HTERT RPE-1 (cell line): ENCODE results near the gene ELOVL5.
"Not testable (repeated sequence)": the region's sequence is repeated elsewhere in the genome, so short reads cannot be mapped to it uniquely, and the experiment has no call there.

Source experiments
- in situ Hi-C: fragments of 300-500 bp; cut with MboI; formaldehyde crosslinking; loops from 4 replicates; pipeline ENCODE4 v1.14.3; 2020; ENCODE audit warnings: low sequenced_read_pairs

Gene ELOVL5, protein sequence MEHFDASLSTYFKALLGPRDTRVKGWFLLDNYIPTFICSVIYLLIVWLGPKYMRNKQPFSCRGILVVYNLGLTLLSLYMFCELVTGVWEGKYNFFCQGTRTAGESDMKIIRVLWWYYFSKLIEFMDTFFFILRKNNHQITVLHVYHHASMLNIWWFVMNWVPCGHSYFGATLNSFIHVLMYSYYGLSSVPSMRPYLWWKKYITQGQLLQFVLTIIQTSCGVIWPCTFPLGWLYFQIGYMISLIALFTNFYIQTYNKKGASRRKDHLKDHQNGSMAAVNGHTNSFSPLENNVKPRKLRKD

GRCh38 chr6:53348371-53349208 is at the start of gene ELOVL5:
Gene ELOVL5 (minus strand): TSS chr6:53348950. CDS start chr6:53295699, 53,251 bp downstream.
- in situ Hi-C loops = no loop called here

GRCh38 chr6:53397283-53397682 is 48.5 kb upstream of the ELOVL5 start:
- in situ Hi-C loops = no loop called here

DNA sequence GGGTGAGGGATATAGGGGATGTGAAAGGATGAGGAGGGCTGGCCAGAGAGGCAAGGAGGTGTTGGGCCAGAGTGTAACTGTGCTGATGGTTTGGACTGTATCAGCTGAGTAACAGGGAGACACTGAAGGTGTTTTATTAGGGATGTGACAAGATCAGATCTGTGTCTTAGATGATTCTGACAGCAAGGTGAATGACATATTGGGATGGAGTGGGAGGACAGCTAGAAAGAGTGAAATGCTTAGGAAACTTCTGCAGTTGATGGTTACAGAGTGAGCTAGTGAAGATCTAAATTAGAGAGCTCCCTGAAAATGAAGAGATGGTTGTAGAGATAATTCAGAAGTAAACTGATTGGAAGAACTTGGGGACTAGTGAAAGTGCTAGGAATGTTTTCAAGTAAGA is 47.2 kb upstream of the ELOVL5 start:
- in situ Hi-C loops = no loop called here

- in situ Hi-C loops = no loop called here
These were observed 46.0 kb upstream of the ELOVL5 start for GRCh38 chr6:53394704-53395103.

DNA sequence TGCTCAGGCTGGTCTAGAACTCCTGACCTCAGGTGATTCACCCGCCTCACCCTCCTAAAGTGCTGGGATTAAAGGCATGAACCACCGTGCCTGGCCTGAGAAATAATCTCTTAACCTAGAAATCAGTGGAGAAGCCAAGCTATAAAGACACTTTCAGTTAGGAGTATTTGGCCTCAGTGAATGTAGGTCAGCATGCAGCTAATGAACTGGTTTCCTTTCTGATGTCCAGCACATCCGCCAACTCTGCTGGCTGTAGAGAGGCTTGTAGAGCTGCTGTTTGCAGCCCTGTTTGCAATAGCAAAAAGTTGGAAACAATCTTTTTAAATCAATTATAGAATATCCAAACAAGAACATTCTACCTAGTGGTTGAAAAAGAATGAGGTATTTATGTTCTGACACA is 42.4 kb upstream of the ELOVL5 start:
- in situ Hi-C loops = no loop called here

DNA sequence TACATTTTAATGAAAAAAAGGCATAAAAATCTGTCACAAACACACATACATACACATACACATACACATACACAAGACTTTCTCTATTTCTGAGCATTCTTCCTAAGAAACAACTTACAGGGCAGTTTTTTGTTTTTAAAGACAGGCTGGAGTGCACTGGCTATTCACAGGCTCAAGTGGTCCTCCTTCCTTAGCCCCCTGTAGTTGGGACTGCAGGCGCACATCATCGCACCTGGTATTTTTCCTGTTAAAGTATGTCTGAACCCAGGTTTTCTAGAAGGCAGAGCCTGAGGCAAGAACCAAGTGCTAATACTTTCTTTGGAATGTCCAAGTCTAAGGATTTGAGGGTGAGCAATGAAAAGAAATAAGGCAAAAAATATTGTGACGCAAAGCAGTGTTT is 41.3 kb upstream of the ELOVL5 start:
- in situ Hi-C loops = no loop called here

DNA sequence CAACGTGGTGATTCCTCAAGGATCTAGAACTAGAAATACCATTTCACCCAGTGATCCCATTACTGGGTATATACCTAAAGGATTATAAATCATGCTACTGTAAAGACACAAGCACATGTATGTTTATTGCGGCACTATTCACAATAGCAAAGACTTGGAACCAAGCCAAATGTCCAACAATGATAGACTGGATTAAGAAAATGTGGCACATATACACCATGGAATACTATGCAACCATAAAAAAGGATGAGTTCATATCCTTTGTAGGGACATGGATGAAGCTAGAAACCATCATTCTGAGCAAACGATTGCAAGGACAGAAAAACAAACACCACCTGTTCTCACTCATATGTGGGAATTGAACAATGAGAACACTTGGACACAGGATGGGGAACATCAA is 39.9 kb upstream of the ELOVL5 start:
- in situ Hi-C loops = not testable (repeated sequence)

GRCh38 chr6:53382421-53382820 is 33.7 kb upstream of the ELOVL5 start:
- in situ Hi-C loops = no loop called here

DNA sequence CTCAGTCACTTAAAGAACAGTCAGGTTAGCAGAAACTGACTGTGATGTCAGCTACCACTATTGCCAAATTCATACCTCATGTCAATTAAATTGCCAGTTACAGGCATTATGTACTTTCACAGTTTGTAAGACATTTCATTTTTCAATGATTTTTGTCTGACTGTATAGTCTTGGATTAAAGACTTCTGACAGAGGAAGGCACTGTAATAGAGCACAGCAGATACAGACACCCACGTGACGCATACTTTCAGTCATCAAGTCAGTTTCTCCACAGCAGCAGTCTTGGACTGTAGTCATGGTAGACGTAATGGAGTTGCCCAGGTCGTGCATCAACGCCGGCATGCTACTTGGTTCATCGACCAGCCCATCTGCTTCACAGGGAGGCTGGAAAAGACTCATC is 29.5 kb upstream of the ELOVL5 start:
- in situ Hi-C loops = no loop called here

DNA sequence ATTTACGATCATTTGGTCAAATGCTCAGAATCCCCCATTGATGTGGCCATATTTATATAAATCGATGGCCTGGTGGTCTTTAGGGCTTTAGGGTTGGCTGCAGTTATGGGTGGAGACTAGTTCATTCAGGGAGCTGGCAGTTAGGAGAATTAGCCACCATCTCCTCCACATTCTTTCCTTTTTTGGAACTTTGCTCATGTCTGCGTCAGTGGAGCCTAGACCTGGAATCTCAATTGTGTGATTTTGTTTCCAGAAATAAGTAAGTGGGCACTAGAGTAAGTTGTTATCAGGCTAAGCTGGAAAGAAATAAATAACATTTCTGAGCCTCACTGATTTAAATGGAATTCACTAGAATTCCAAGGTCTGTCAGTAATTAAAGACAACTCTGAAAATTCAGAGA is 29.0 kb upstream of the ELOVL5 start:
- in situ Hi-C loops = no loop called here

DNA sequence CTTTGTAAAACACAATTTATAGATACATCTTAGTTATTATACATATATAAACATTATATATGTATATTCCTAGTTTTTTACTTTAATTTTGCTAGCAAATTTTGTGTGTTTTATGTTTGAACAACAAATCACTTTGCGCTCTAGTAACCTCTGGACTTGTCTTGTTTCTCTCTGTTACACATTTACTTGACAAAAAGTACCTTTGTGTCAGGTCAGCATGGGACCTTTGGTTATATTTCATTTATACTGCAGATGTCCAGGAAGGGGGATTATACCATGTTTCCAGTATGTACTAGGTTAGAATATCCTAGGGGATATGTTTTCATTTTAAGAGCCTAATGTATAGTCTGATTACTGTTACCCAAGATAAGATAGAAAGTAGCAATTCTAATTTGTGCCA is 28.5 kb upstream of the ELOVL5 start:
- in situ Hi-C loops = no loop called here

DNA sequence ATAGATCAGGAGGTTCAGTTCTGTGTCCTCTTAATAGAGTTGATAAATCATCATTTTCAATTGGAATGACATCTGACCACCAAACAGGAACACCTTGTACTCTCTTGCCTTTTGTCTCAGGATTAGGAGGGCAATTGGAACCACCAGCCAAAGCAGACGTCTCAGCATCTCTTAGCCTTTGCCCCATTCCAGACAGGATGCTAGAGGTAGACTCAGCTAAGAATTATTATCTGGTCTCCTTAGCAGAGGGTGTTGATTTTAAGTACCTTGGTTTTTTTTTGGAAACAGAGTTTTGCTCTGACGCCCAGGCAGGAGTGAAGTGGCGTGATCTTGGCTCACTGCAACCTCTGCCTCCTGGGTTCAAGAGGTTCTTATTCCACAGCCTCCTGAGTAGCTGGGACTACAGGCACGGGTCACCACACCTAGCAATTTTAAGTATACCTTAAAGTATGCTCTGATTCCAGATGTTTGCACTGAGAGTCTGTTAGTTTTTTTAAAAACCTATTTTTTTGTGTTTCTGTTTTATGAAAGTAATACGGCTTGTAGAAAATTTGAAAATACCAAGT is 28.0 kb upstream of the ELOVL5 start:
- in situ Hi-C loops = no loop called here

DNA sequence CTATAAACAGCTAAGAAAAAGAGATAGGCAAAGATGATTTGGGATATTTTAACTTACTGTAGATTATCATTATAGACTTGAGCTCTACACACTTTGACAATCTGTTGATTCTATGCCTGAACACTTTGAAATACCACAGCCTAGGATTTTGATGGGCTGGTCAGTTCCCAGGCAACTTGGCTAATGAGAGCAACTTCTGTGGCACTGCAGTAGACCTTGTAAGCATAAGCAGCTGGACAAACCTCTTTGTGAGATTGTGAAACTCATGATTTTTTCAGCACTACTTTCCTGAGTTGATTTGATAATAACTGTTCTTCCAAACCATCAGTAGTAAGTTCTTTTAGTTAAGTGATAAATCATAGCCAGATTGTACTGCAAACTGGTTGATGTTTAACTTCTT is 27.1 kb upstream of the ELOVL5 start:
- in situ Hi-C loops = no loop called here

- in situ Hi-C loops = no loop called here
These were observed 24.9 kb upstream of the ELOVL5 start for GRCh38 chr6:53373638-53374037.

DNA sequence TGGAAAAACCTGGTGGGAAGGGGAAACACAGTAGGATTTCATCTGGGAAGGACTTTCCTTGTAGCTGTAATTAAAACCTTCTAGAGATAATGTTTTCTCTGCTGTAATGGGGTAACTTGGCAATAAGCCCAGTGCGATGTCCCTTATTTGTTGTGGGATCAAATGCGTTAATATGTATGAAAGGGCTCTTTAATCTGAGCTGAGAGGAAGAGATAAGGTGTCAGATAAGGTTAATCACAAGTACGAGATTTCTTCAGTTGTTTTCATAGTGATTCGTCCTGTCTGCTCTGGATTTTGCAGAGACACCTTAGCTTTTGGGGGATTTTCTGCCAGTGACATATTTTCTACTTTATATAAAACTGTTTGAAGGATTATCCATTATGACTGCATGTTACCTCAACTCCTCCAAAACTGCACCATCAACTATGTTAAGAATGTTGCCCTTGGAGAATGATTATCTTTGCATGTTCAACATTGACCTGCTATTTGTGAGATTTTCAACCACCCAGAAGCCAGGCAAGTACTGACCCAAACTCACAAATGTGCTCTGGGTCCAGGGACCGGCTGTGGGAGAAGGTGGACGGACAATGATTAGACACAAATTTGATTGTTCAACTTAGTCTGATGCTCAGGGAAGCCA is 21.2 kb upstream of the ELOVL5 start:
- in situ Hi-C loops = no loop called here

GRCh38 chr6:53369051-53369450 is 20.3 kb upstream of the ELOVL5 start:
- in situ Hi-C loops = no loop called here

DNA sequence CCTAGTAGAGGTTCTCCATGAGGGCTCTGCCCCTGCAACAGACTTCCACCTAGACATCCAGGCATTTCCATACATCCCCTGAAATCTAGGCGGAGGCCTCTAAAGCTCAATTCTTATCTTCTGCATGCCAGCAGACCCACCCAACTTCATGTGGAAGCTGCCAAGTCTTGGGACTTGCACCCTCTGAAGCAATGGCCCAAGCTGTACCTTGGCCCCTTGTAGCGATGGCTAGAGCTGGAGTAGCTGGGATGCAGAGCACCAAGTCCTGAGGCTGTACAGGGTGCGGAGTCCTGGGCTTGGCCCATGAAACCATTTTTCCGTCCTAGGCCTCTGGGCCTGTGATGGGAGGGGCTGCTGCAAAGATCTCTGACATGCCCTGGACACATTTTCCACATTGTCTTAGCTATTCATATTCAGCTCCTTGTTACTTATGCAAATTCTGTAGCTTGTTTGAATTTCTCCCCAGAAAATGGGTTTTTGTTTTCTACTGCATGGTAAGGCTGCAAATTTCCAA is 17.4 kb upstream of the ELOVL5 start:
- in situ Hi-C loops = no loop called here

DNA sequence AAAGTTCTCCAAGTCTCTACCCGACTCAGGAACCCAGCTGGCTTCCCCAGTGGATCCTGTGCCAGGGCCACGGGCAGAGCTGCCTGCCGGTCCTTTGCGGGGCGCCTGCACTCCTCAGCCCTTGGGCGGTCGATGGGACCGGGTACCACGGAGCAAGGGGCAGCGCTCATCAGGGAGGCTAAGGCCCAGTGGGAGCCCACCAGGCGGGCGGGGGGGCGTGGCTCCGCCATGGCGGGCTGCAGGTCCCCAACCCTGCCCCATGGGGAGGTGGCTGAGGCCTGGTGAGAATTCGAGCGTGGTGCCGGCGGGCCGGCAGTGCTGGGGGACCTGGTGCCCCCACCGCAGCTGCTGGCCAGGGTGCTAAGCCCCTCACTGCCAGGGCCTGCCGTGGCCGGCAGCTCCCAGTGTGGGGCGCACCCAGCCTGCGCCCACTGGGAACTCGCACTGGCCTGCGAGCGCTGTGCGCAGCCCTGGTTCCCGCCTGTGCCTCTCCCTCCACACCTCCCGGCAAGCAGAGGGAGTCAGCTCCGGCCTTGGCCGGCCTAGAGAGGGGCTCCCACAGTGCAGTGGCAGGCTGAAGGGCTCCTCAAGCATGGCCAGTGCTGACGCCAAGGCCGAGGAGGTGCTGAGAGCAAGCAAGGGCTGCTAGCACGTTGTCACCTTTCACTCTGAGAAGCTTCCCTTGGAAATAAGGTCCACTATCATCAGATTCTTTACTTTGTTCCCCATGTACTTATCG is 14.8 kb upstream of the ELOVL5 start:
- in situ Hi-C loops = no loop called here

DNA sequence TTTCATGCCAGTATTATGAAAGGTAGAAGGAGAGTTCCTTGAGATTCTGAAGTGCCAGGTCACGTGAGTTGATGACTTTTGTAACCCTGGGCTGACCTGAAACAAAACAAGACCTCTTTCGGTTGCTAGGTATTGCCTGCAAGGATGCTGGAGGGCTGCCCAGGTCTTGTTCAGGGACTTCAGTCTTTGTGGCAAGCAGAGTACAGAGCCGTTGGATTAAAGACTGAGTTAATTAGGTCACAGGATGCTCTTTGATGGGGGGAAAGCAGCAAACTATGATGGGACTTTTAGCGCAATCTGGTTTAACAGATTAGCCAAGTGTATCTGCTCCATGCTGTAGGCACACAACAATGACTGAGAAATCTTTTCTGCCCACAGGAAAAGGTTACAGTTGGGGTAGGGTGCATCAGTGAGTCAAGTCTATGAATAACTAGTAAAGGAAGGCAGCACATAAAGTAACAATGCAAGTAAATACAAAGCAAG is 12.8 kb upstream of the ELOVL5 start:
- in situ Hi-C loops = no loop called here

DNA sequence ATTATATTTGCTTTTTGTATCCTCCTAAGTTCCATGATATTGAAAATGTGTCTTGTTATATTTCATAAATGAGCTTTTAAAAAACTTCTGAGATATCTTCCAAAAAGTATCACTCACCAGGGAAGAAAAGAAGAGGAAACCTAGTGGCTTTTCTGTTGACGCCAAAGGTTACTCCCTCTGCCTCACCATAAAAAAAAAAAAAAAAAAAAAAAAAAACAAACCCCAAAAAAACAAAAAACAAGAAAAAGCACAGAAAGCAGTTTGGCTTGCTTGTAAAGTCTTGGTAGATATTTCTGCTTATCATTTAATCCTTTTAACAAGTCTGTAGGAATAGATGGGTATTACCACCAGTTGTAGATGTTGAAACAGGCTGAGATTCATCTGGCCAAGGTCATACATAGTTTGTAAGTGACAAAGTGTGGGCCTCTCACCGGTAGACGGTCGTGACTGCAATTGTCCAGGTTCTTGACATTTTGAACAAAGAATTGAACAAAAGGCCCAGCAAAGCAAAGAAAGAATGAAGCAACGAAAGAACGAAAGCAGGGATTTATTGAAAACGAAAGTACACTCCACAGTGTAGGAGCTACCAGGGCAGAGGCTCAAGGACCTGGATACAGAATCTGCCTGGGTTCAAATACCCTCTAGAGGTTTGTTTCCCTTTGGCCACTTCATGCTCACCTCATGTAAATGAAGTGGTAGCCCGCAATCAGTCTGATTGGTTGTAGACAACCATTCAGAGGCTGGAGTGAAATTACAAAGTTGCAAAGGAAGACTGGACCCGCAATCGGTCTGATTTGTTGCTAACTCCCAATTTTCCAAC is 11.6 kb upstream of the ELOVL5 start:
- in situ Hi-C loops = no loop called here
